Stimulated activated CD4-positive, alpha-beta T cell treated with anti-CD3 and anti-CD28 coated beads, Interleukin-2, amount 100 ng/mL, for 4 hours (primary cell): ENCODE data around the gene CFAP46.
"Not testable (repeated sequence)": the region's sequence is repeated elsewhere in the genome, so short reads cannot be mapped to it uniquely, and the experiment has no call there.

ENCODE experiments used
- DNase-seq: peaks from one replicate; pipeline ENCODE4 v3.0.0-alpha.2; 2020; ENCODE audit warnings: low read depth

The CFAP46 gene

DNA sequence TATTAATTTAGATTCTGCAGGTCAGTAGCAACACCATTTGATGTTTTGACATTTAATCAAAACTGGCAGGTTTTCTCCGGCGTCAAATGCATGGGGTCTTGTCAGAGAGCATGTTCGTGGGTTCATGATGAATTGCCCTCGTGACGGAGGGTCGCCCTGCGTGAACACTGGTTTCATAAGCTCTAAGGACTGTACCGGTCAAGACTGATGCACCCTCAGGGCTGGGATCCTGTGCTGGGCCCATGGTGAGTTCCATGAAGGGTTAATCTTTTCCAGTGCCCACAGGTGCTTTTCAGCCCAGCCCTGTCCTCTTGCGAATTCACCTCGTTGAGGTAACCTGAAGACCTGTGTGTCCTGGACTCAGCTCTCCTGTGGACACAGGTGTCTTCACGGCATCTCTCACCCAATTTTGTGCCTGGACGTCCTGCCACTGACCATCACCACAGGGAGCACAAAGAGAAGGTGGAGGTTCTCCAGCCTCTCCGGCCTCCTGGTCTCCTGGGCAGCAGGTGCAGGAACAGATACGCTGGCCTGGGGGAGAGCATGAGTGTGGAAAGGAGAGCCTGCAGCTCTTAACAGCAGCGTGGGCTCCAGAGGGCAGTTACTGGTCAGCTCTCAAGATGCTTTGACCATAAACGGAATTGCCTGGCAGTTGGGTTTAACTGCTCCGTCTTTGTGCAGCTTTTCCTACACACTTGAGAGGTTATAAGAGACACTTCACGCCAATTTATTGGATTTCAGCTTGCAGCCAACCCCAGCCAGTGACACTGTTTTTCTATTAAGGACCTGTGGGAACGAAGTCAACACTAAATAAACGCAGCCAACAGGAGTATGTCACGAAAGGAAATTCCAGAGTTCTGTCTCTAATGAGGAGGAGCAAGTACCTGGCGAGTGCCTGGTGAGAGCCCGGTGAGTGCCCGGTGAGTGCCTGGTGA lies 37.4 kb upstream of the CFAP46 start:
- no peak for DNase-seq

DNA sequence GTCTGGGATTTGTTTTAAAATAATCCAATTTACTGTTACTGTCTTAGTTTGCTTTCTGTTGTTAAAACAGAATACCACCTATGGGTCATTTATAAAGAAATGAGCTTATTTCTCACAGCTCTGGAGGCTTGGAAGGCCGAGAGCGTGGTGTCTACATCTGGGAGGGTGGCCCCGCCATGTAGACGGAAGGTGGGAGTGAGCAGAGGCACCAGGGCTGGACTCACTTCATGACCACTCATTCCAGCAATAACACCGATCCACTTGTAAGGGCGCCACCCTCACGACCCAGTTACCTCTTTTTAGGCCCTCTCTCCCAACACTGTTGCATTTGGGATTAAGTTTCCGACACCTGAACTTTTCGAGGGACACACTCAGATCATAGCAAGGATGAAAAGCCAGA lies 36.2 kb upstream of the CFAP46 start:
- DNase-seq = no peak

DNA sequence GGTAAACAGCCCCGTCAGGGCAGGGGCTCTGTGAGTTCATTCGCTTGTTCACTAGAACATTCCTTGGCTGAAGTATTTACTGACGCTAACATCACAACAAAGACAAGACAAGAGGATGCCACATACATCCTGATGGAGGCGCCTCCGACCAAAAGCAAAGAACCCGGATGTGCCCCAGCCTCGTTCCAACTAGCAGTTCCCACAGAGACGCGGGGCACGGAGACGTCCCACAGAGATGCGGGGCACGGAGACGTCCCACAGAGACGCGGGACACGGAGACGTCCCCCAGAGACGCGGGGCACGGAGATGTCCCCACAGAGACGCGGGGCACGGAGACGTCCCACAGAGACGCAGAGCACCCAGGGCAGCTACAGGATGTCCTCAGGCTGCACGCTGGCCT lies 35.4 kb upstream of the CFAP46 start:
- no peak for DNase-seq

DNA sequence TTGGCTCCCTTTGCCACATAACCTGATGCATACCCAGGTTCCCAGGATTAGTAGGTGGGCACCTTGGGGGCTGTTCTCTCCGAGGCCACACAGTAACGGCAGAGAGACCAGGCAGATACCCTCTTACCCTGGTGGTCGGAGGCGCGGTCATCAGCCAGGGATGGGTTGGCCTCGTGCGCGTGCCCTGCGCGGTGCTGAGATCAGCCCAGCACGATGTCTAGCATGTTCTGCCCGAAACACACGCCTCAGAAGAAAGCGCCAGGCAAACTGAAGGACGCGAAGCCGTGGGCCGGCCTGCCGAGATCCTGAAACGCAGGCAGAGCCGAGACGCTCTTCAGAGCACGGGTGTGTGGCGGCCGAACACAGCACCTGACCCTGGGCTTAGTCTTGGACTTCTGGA lies 34.7 kb upstream of the CFAP46 start:
- no peak for DNase-seq

DNA sequence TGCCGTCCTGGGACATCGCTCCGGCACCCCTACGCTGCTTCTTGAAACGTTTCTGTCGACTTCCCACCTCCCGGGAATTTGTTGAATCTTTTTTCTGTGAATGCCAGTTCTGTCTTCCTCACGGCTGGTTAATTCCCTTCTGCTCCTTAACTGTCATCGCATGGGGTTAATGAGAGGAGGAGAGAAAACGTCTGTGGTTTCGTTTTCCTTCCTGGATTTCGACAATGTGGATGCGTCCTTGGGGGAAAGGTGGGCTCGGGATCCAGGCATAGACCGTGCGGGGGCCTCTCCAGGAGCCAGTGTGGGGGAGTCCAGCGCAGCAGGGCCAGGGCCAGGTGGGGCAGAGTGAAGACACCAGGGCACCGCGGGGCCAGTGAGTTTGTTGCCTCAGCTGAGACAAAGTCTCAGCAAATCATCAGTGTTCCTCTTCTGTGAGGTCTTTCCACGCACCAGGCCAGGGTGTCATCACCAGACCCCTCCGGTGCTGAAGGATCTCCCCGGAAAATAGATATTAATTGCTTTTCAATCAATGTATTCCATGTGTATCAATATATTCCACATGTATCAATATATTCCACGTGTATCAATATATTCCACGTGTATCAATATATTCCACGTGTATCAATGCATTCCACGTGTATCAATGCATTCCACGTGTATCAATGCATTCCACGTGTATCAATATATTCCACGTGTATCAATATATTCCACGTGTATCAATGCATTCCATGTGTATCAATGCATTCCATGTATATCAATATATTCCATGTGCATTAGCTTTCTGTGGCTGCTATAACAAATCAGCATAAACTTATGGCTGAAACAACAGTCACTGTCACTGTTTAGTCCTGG lies 33.7 kb upstream of the CFAP46 start:
- no peak for DNase-seq

DNA sequence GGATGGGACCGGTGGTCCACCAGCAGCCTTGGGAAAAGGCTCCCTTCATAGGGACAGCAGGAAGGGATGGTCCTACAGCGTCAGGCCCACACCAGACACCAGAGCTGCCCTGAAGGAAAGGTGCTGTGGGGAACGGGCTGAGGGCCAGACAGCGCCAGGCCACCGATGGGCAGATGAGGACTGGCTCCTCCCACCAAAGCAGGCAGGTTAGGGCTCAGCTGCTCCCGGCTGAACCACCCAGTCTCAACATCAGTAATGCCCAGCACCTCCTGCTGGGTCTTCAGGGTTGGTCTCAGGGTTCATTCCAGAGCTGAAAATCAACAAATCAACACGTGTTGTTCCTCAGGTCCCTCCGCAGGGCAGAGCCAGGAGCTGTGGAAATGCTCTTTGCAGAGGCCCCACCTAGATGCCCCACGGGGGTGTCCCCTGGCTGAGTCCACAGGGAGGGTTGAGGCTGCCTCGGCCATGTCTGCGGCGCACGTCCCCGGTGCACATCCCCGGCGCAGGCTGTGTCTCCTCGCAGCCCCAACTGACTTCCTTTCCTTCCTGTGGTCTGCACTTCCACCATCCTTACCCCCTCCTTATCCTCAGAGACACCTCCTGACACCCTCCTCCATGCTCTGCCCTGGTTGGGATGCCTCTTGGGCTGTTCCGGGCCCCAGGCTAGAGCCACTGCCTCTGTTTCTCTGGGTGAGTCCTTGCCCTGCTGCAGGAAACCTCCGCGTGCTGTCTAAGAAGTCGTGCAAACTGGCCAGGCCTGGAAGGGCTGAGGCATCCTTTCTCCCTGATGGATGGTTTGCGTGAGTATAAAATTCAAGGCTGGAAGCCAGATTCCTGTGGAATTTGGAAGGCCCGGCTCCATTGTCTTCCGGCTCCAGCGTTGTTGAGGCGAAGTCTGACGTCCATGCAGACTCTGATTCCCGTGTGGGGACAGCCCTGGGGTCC lies 32.8 kb upstream of the CFAP46 start:
- DNase-seq = no peak

DNA sequence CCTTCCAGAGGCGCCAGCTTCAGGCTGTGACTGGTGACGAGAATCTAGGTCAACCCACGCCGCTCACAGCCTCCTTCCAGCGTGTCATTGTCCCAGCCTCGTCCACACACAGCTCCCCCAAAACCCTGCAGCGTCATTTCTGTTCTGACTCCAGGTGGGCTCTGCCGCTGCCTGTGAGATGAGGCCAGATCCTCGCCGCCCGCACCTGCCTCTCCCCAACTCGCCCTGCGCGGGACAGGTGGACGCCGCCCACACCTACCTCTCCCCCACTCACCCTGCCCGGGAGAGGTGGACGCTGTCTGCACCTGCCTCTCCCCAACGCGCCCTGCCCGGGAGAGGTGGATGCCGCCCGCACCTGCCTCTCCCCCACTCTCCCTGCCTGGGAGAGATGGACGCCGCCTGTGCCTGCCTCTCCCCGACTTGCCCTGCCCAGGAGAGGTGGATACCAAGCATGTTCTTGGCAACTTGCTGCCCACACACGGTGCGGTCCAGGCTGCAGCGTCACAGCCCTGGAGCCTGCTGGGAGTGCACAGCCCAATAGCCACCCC lies 32.0 kb upstream of the CFAP46 start:
- no peak for DNase-seq

DNA sequence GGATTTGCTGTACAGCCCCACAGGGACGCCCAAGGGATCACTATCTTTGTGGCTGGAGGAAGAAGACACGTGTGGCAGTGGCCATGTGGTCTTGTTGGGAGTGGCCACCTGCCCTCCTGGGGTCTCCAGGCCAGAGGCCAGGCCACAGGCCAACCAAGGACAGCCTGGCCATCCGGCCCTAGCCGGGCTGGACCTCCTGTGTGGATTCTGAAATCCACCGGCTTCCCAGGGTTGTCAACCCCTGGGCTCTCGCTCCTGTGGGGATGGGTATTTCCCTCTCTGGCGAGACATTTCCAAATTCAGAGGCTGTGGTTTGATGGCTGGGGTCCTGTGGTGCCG lies 31.5 kb upstream of the CFAP46 start:
- DNase-seq = no peak

DNA sequence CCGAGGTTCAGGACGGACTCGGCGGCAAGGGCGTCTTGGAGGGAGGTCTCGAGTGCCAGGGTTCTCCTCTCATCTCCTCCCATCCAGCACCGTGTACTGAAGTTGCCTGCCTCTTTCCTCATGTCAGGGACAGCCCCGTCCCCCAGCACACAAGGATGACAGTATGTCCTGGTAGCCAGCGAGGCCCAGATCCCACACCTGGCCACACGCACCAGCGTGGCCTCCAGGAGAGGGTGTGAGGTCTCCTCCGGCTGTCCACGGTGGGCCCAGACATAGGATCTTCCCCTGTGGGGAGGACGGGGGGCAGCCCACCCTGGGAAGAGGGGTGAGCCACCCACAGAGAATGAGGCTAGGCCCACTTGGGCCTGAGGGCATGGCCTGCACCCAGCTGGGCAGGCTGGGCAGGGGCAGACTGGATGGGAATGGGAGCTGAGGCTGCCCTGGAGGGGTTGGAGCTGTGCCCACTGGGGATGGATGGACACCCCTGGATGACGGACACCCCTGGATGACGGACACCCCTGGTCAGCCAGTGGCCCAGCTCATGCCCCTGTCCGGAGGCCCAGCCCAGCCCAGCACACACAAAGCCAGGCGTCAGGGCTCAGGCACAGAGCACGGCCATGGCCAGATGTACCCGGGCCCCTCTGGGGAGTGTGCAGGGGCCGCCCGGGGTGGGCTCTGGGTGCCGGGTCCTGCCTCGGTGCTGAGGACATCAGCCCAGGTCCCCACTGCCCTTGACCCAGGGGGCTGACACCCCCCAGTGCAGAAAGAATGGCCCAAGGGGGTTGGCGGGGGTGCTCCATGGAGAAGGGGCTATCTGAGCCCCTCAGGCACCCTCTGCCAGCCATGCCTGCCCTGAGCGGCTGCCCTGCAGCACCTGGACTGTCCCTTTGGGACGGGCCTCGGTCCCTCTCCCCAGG lies 30.9 kb upstream of the CFAP46 start:
- DNase-seq = no peak

DNA sequence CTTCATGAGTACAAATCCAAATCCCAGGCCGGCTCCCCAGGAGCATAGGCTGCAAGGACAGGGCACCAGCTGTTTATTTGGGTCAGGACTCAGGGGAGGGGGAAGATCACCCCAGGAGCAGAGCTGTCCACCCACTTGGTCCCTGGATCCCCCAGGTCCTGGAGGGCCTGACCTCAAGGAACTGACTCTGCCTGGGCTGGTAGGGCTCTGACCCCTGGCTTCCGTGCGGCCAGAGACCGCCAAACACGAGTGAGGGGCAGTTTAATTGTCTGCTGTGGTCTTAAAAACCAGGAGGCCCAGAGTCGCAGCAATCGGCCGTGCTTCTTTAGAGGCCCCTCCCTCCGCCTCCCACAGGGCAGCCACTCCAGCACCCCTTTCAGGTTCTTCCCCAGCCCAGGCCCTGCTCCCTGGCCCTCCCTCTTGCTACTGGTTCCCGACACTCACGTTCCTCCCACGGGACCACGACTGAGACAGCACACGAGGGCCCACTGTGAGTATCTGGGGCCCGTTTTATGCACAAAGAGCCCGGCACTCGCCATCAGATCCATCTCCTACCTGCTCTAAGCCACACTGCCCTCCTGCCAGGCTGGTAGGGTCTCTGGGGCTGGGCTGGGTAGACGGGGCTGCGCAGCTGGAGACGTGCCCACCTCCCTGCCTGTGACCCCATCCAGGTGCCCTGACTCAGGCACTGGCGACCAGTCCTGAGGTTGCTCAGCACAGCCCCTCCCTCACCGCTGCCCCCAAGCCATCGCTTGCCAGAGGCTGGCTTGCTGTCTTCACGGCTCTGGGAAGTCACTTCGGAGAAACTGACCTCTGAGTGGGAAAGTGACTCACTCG lies 30.0 kb upstream of the CFAP46 start:
- DNase-seq = no peak

DNA sequence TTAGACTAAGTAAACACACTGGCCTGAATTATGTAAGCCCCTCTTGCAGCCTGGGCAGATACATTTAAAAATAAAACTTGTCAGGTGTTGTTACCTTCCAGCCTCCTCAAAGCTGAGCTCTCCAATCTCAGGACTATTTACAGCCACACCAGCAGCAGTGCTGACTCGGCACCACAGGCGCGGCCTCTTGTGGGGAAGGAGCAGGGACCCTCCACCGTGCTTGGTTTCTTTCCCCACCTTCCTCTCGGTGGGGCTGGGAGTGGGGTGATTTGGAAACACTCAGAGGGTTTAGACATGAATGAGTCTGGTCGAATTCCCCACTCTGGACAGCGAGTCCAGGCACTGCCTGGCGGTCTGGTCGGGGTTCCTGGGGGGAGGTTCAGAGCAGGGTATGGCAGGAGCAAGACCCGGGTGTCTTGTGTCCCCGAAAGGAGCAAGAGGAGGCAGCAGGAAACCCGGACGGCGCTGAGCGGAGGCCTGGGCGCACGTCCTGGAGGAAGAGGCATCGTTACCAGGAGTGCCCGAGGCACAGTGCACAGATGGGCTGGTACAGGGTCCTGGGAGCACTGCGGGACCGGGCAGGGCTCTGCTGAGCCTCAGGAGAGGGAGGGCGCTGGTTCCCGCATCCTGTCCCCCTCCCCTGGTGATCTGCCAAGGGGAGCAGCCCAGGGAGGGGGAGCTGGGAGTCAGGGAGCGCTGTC lies 29.2 kb upstream of the CFAP46 start:
- no peak for DNase-seq

DNA sequence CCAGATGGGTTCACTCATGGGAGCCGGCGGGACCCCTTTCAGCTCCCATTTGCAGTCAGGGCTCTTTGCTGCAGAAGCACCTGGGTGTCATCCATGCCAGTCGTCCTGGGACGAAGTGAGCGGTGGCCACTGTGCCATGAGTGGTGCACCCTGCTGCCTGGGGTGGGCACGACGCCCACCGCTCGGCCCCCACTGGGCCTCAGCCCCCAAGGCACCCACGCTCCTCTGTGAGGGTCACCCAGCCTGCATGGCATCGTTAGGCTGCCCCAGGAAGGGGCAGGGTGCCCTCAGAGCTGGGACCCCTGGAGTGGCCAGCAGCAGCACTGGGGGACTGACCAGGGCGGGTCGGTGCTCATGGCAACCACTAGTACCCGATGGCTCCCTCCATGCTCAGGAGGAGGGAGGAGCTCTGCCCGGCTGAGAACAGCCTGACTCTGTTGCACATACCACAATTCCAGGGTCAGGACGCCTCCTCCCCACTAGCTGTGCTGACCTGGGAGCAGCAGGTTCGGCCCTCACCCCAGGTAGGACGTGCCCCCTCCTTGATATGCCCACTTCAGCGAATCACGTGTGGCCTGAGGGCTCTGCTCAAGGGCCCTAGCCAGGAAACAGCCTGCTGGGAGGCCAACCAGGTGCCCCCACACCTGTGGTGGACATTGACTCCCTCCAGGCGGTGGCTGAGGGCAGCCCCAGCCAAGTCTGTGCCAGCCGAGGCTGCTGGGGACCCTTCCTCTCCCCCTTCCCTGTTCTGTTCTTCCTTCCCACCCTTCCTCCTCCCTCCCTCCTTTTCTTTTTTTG lies 28.5 kb upstream of the CFAP46 start:
- DNase-seq = no peak

DNA sequence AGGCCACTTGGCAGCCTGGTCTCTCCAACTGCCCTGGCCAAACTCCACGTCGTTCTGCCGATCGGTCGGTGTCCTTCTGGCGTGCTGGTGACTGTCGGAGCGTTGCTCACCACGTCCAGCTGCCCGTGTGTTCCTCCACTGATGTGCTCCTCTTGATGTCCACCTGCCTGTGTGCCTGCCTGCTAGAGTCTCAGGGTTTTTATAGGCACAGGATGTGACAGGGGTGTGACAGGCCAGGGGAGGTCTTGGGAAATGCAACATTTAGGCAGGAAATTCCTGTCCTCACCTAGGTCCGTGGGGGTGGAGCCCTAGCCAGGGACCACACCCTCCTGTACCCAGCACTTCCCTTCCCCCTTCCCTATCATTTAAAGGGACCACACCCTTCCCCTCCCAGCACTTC lies 25.2 kb upstream of the CFAP46 start:
- DNase-seq = no peak

DNA sequence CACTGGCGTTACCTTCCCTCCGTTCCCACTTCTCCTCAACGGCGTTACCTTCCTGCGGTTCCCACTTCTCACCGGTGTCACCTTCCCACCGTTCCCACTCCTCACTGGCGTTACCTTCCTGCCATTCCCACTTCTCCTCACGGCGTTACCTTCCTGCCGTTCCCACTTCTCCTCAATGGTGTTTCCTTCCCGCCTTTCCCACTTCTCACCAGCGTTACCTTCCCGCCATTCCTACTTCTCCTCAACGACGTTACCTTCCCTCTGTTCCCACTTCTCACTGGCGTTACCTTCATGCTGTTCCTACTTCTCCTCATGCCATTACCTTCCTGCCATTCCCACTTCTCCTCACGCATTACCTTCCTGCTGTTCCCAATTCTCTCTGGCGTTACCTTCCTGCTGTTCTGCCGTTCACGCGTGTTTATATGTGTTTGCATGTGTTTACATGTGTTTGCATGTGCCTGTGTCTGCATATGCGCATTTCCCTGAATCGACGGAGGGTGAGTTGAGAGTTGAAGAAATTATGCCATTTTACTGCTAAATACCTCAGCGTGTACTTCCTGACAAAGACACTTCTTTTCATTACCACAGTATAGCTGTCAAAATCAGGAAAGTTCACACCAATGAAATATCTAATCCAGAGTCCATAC lies 23.2 kb upstream of the CFAP46 start:
- no peak for DNase-seq

DNA sequence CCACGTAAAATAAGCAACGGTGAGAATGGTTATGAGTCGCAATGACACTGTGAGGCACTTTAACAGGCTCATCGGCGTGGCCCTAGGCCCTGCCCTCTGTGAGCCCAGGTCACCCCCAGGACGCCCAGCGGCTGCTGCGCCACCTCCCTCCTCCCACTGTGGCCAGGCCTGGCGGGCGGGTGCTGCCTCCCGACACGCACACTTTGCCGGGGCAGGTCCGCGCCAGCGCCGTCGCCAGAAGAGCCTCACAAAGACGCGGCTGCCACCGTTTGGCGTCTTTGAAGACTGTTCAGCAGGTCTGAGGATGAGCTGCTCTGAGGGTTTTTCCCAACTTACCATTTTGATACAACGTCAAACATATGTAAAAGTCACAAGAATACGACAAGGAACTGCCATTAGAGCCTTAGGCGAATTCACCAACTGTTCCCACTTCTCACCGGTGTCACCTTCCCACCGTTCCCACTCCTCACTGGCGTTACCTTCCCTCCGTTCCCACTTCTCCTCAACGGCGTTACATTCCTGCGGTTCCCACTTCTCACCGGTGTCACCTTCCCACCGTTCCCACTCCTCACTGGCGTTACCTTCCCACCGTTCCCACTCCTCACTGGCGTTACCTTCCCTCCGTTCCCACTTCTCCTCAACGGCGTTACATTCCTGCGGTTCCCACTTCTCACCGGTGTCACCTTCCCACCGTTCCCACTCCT lies 22.5 kb upstream of the CFAP46 start:
- DNase-seq = not testable (repeated sequence)

DNA sequence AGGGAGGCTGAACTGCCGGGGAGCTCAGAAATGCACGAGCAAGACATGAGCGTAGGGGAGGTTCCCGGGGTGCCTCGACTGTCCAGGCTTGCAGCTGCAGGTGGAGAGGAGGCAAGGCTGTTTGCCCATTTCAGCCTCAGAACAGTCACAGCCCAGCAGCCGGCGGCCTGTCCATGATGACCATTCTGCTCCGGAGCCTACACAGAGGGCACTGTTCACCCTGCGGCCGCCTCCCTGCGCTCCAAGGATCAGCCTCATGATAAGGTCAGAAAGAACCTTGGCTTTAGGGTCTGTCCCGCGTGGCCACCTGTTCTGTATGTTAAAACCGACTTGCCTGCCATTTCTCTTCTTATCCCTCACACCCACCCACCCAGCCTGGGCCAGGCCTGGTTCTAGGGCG lies 21.9 kb upstream of the CFAP46 start:
- no peak for DNase-seq

DNA sequence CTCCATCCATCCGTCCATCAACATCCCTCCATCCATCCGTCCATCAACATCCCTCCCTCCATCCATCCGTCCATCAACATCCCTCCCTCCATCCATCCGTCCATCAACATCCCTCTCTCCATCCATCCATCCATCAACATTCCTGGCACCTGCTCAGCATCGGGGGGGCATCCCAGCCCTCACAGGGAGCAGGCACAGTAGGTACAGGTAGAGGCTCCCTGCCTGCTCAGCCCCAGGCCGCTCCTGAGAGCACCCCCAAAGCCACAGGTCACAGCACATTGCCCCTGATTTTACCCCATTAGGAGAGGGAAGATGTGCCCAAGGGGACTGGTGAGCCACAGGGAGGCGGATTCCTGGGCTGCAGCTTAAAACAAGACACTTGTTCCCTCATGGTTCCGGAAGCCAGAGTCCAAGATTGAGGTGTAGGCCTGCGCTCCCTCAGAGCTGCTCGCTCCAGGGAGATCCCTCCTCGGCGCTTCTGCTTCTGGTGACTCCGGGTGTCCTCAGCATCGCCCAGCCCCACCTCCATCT lies 21.1 kb upstream of the CFAP46 start:
- no peak for DNase-seq
